Colonic mucosa (tissue), 4 donors: ENCODE results near the gene RNU1-4. TPM values are rescaled to one million over a fixed set of nuclear protein-coding genes. Genes with fewer than 3 reads are reported as not detected.
A peak's percentile ranks its signal among the peaks of the same experiment; 100 is the strongest.
"Not testable (repeated sequence)": the region's sequence is repeated elsewhere in the genome, so short reads cannot be mapped to it uniquely, and the experiment has no call there.

Experiments used
- DNase-seq: peaks from one replicate; pipeline ENCODE4 v3.0.0-alpha.2; 2020
- H3K27ac ChIP-seq: fragments of 200-600 bp; one replicate; pipeline ENCODE4 v1.8.0; 2021
- H3K27me3 ChIP-seq: fragments of 200-600 bp; one replicate; pipeline ENCODE4 v1.8.0; 2021
- H3K36me3 ChIP-seq: fragments of 200-600 bp; one replicate; pipeline ENCODE4 v1.8.0; 2021
- H3K4me1 ChIP-seq: fragments of 200-600 bp; one replicate; pipeline ENCODE4 v1.8.0; 2021; ENCODE audit warnings: mild to moderate bottlenecking
- H3K4me3 ChIP-seq: fragments of 200-600 bp; one replicate; pipeline ENCODE4 v1.8.0; 2021
- H3K9ac ChIP-seq, 2 donors: one replicate each; pipeline ENCODE4 v1.7.0; 2013; ENCODE audit warnings: control low read depth in 2 of 2, low read depth in 2 of 2, low read length in 2 of 2
- H3K9me3 ChIP-seq: fragments of 200-600 bp; one replicate; pipeline ENCODE4 v1.8.0; 2021
- intact Hi-C: fragments of 100-400 bp; cut with DNase I; formaldehyde crosslinking; loops from one replicate; pipeline ENCODE4 v1.14.1; 2022
- total RNA-seq, 2 donors: library from RNA; stranded (reverse); fragmentation: NEBNext Ultra II Directional in 1 of 2; extraction: Animal tissue kit (Norgen Biotek cat#: 25700) in 1 of 2; gene quantifications; one replicate each; pipeline ENCODE4 v1.2.1, GENCODE V29; 2021
- donor health status: healthy.
- donor health status: DM: no; HTN: no; CAD: no.
- donor health status: DM: no; HTN: no; CAD: no.

Gene RNU1-4
- 1,000 to 10,000 TPM; 1,159 to 2,517 TPM for total RNA-seq

- H3K27ac ChIP-seq, H3K4me3 ChIP-seq, H3K27me3 ChIP-seq, H3K9ac ChIP-seq, DNase-seq, H3K36me3 ChIP-seq, intact Hi-C loops, H3K9me3 ChIP-seq, H3K4me1 ChIP-seq: not testable (repeated sequence)
These were observed at the start of gene RNU1-4 for GRCh38 chr1:16740047-16740964. RNU1-4 (plus strand) TSS chr1:16740516.

GRCh38 chr1:16690971-16691682 is 49.2 kb upstream of the RNU1-4 start:
- DNase-seq, intact Hi-C loops, H3K36me3 ChIP-seq, H3K9me3 ChIP-seq, H3K9ac ChIP-seq, H3K27me3 ChIP-seq, H3K4me1 ChIP-seq, H3K4me3 ChIP-seq, H3K27ac ChIP-seq: not testable (repeated sequence)

- intact Hi-C loops, H3K9me3 ChIP-seq, H3K4me3 ChIP-seq, H3K27me3 ChIP-seq, H3K4me1 ChIP-seq, DNase-seq, H3K27ac ChIP-seq, H3K9ac ChIP-seq, H3K36me3 ChIP-seq: not testable (repeated sequence)
These were observed 48.0 kb upstream of the RNU1-4 start for GRCh38 chr1:16692283-16692682.

GRCh38 chr1:16692717-16693448 is 47.4 kb upstream of the RNU1-4 start:
- H3K4me3 ChIP-seq, intact Hi-C loops, H3K9ac ChIP-seq, H3K36me3 ChIP-seq, H3K9me3 ChIP-seq, H3K4me1 ChIP-seq, DNase-seq, H3K27me3 ChIP-seq, H3K27ac ChIP-seq: not testable (repeated sequence)

- H3K27me3 ChIP-seq, H3K9me3 ChIP-seq, H3K36me3 ChIP-seq, DNase-seq, H3K4me3 ChIP-seq, H3K9ac ChIP-seq, intact Hi-C loops, H3K27ac ChIP-seq, H3K4me1 ChIP-seq: not testable (repeated sequence)
These were observed 46.6 kb upstream of the RNU1-4 start for GRCh38 chr1:16693449-16694307.

- H3K27me3 ChIP-seq, intact Hi-C loops, H3K9me3 ChIP-seq, DNase-seq, H3K4me1 ChIP-seq, H3K36me3 ChIP-seq, H3K9ac ChIP-seq, H3K27ac ChIP-seq, H3K4me3 ChIP-seq: not testable (repeated sequence)
These were observed 46.0 kb upstream of the RNU1-4 start for GRCh38 chr1:16694308-16694702.

GRCh38 chr1:16696507-16697150 is 43.7 kb upstream of the RNU1-4 start:
- H3K27ac ChIP-seq, DNase-seq, H3K9me3 ChIP-seq, H3K9ac ChIP-seq, H3K4me1 ChIP-seq, H3K27me3 ChIP-seq, intact Hi-C loops, H3K36me3 ChIP-seq, H3K4me3 ChIP-seq: not testable (repeated sequence)

- not testable (repeated sequence) for H3K9ac ChIP-seq
These were observed 43.2 kb upstream of the RNU1-4 start for GRCh38 chr1:16697152-16697551.

GRCh38 chr1:16699440-16699839 is 40.9 kb upstream of the RNU1-4 start:
- DNase-seq, intact Hi-C loops, H3K27me3 ChIP-seq, H3K36me3 ChIP-seq, H3K9me3 ChIP-seq, H3K4me1 ChIP-seq, H3K4me3 ChIP-seq, H3K9ac ChIP-seq, H3K27ac ChIP-seq: not testable (repeated sequence)

More at GRCh38 chr1:16697152-16697551, 43.2 kb upstream of the RNU1-4 start:
- H3K9me3 ChIP-seq, DNase-seq, H3K4me3 ChIP-seq, H3K27ac ChIP-seq, H3K27me3 ChIP-seq, H3K4me1 ChIP-seq, intact Hi-C loops, H3K36me3 ChIP-seq: not testable (repeated sequence)

GRCh38 chr1:16700138-16700895 is 40.0 kb upstream of the RNU1-4 start:
- H3K27me3 ChIP-seq, H3K4me3 ChIP-seq, H3K4me1 ChIP-seq, H3K9me3 ChIP-seq, intact Hi-C loops, H3K9ac ChIP-seq, H3K36me3 ChIP-seq, H3K27ac ChIP-seq: not testable (repeated sequence)
- peak; percentile 23 for DNase-seq

GRCh38 chr1:16701189-16701588 is 39.1 kb upstream of the RNU1-4 start:
- H3K36me3 ChIP-seq, H3K27ac ChIP-seq, H3K4me3 ChIP-seq, H3K9ac ChIP-seq, H3K9me3 ChIP-seq, H3K27me3 ChIP-seq, intact Hi-C loops, H3K4me1 ChIP-seq, DNase-seq: not testable (repeated sequence)
